Cardiac muscle cell (in vitro differentiated cells and primary cell): ENCODE results near the gene SAP30BP. TPM values are rescaled to one million over a fixed set of nuclear protein-coding genes. Genes with fewer than 3 reads are reported as not detected.

ENCODE experiments used
- DNase-seq, 2 donors: peaks; one replicate each; pipeline versions ENCODE4 v3.0.0 to v3.0.0-alpha.2; 2010 to 2017; ENCODE audit warnings: low read depth in 1 of 2, low spot score in 1 of 2
- H3K27ac ChIP-seq: fragments of 200-600 bp; sonication (generic); 2 replicates; pipeline ENCODE4 v1.5.1; 2016
- H3K27me3 ChIP-seq: fragments of 200-600 bp; sonication (generic); 2 replicates; pipeline ENCODE4 v1.6.0; 2016; ENCODE audit warnings: control low read depth
- H3K36me3 ChIP-seq: fragments of 200-600 bp; sonication (generic); 2 replicates; pipeline ENCODE4 v1.5.1; 2016; ENCODE audit warnings: control low read depth
- H3K4me1 ChIP-seq: fragments of 200-600 bp; sonication (generic); 2 replicates; pipeline ENCODE4 v1.8.1; 2017; ENCODE audit warnings: low read depth, mild to moderate bottlenecking, mixed run types
- H3K4me3 ChIP-seq: fragments of 200-600 bp; sonication (generic); 2 replicates; pipeline ENCODE4 v1.5.1; 2016; ENCODE audit warnings: mild to moderate bottlenecking
- H3K9me3 ChIP-seq: fragments of 200-600 bp; sonication (generic); 2 replicates; pipeline ENCODE4 v1.5.1; 2017; ENCODE audit warnings: low read depth, mild to moderate bottlenecking, control low read depth
- polyA plus RNA-seq: library from polyadenylated mRNA; unstranded; fragments of >200 nt; fragmentation: Nextera tagmentation; extraction: Ambion mirVana; gene quantifications from 2 replicates; pipeline ENCODE4 v1.2.1, GENCODE V29; 2016
- total RNA-seq: library from RNA; depleted of rRNA; stranded (reverse); fragments of >200 nt; gene quantifications from 2 replicates; pipeline ENCODE4 v1.2.3, GENCODE V29; 2016
- TF ChIP-seq, protein P1 (sequence below): IDR thresholded peaks from 2 replicates; pipeline ENCODE4 v1.5.1; 2012; ENCODE audit warnings: low read depth, mild to moderate bottlenecking, low read length

Gene SAP30BP
- total and polyA plus RNA-seq, 2 experiments from 2014 or later: 50.8 to 106 TPM

DNA sequence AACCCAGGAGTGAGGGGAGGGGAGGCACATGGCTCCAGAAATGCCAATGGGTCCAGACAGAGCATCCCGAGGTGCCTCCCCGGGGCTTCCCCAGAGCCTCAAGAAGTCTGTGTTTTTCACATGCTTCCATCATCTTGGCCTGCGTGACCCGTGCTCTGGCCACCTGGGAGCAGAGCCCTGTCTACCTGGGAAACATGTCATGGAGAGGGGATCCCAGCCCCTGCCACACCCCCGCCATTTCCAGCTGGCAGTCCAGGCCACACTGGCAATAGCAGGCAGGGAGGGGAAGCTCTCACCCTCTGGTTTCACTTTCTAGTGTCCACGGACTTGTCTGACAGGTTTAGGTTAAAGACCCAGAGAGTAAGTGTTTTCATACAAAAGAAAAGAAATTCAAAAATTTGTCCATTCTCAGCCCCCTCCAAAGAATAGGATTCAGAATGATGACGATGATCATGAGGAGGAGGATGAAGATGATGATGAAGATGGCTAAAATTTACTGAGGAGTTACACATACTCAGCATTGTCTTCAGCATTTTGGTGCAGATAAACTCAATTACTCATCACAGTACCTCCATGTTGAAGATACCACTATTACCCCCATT, 24.9 kb upstream of the SAP30BP start:
- no peaks in the 10 kb centered on the region for H3K4me1 ChIP-seq
- no peaks in the 10 kb centered on the region for H3K27me3 ChIP-seq
- H3K9me3 ChIP-seq: no peaks in the 10 kb centered on the region
- TF ChIP-seq, protein P1, sequence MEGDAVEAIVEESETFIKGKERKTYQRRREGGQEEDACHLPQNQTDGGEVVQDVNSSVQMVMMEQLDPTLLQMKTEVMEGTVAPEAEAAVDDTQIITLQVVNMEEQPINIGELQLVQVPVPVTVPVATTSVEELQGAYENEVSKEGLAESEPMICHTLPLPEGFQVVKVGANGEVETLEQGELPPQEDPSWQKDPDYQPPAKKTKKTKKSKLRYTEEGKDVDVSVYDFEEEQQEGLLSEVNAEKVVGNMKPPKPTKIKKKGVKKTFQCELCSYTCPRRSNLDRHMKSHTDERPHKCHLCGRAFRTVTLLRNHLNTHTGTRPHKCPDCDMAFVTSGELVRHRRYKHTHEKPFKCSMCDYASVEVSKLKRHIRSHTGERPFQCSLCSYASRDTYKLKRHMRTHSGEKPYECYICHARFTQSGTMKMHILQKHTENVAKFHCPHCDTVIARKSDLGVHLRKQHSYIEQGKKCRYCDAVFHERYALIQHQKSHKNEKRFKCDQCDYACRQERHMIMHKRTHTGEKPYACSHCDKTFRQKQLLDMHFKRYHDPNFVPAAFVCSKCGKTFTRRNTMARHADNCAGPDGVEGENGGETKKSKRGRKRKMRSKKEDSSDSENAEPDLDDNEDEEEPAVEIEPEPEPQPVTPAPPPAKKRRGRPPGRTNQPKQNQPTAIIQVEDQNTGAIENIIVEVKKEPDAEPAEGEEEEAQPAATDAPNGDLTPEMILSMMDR: no peak
- H3K27ac ChIP-seq: no peak overlapping the region
- no peak for DNase-seq
- H3K36me3 ChIP-seq: no peaks in the 10 kb centered on the region
- H3K4me3 ChIP-seq: no peak overlapping the region

DNA sequence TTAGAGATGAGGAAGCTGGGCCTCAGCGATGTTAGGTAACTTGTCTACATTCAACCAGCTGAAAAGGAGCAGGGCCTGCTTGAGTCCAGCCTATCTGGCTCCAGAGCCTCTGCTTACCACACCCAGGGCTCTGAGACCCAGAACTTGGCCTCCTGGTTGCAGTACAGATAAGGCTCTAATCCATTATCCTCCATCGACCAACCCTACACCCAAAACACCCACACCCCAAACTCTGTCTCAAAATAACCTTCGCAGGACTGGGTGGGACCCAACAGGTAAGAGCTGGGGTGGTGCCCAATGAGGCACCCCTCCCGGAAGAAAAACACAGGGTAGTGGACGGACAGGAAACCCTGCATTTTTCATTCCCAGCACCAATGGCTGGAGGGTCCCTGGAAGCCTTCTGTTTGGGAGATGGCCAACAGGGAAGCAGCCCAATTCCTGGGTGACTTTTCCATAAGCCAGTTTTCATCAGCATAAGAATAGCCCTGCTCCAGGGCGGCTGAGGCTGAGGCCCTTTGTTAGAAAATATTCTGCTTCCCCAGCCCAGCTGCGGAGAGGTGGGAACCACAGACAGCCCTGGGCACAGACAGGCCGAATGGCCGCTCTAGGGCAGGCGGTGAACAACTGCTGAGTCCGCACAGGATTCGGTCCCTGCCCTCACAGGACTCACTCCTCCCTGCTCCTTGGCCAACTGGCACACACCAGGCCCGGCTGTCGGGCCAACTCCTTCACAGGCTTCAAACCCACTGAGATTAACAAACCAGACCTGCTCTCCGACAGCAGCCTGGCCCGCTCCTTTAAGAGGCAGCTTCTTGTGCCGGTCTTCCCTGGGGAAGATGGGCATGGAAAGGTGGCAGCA, 24.1 kb upstream of the SAP30BP start:
- DNase-seq: no peak
- no peaks in the 10 kb centered on the region for H3K9me3 ChIP-seq
- H3K4me3 ChIP-seq: no peak overlapping the region
- H3K36me3 ChIP-seq: no peaks in the 10 kb centered on the region
- no peaks in the 10 kb centered on the region for H3K4me1 ChIP-seq
- TF ChIP-seq, protein P1: no peak
- no peaks in the 10 kb centered on the region for H3K27me3 ChIP-seq
- H3K27ac ChIP-seq: no peak overlapping the region

DNA sequence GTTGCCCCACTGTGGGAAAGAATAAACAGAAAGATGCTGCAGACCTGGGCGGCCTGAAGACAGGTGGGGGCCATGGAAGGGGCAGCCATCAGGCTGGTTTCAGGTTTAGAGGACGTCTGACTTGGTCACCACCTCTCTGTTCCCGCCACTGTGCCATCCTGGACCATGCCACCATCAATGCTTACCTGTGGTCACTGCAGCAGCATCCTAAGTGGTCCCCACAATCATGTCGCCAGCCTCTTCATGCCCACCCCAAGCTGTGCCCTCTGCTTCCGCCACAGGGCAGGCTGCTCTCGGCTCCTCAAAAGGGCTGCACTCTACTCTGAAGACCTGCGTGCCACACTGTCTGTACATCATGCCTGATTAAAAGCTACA, 23.5 kb upstream of the SAP30BP start:
- H3K27me3 ChIP-seq: no peaks in the 10 kb centered on the region
- TF ChIP-seq, protein P1: no peak
- H3K9me3 ChIP-seq: no peaks in the 10 kb centered on the region
- DNase-seq: no peak
- no peaks in the 10 kb centered on the region for H3K36me3 ChIP-seq
- H3K4me3 ChIP-seq: no peak overlapping the region
- H3K27ac ChIP-seq: no peak overlapping the region
- H3K4me1 ChIP-seq: no peaks in the 10 kb centered on the region

DNA sequence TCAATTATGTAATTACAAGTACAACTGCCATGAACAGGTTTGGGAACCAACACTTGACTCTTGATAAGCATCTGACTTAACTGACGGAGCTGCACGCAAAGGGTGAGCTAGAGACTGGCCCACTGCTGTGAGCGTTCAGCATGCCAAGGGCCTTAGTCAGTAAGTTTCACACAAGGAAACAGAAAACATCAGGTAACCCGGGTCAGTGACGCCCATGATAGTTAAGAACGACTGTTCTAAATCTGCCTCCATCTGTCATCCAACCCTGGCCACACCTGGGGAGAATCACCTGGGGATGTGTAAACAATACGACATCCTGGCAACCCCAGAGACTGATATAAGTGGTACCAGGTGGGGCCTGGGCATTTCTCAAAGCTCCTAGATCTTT, 21.6 kb upstream of the SAP30BP start:
- Histone ChIP-seq H3K9me3 (no peaks in the 10 kb centered on the region), H3K36me3 (peaks cover 8% of the 10 kb centered on the region), H3K27ac (no peak overlapping the region), H3K27me3 (no peaks in the 10 kb centered on the region), H3K4me1 (no peaks in the 10 kb centered on the region), H3K4me3 (no peak overlapping the region)
- TF ChIP-seq, protein P1: no peak
- no peak for DNase-seq

DNA sequence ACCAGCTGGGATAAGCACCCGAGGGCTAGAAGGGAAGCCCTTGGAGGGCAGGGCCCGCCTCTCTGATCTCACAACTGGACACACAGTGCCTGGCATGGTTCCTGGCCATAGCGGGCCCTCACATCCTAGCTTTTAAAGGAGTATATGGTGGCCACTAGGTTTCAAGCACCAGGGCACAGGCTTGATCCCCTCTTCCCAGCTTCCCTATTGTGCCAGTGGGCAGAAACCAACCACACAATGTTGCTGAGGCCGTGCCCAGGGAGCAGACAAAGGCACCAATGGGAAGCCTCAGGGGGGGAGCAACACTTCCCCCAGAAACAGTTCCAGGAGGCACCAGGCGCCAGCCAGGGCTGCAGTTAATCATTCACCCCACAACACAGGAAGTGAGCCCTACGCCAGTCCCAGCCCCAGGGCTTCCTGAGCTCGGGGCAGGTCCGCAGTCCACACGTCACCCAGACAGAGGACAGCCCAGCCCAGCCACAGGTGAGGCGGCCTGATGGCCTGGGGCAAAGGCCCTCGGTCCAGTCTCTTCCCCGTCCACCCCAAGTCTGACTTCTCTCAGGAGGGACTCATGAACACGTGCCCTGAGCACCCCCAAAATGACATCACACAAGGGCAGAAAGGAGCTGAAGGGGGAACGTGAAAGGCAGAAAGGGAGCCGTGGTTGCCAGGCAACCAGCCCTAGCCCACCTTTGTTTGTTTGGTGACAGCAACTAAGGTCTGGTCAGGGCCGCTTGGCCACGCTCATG, 21.1 kb upstream of the SAP30BP start:
- no peak for DNase-seq
- TF ChIP-seq, protein P1: no peak
- H3K27me3 ChIP-seq: no peaks in the 10 kb centered on the region
- H3K4me3 ChIP-seq: no peak overlapping the region
- H3K36me3 ChIP-seq: peaks cover 12% of the 10 kb centered on the region
- H3K4me1 ChIP-seq: no peaks in the 10 kb centered on the region
- H3K27ac ChIP-seq: no peak overlapping the region
- no peaks in the 10 kb centered on the region for H3K9me3 ChIP-seq
